IPS-18a (cell line): ENCODE data around the gene MYOG.

Source experiments
- H3K27ac ChIP-seq: one replicate; pipeline ENCODE4 v1.5.1; 2013; ENCODE audit warnings: low read length
- H3K27me3 ChIP-seq: one replicate; pipeline ENCODE4 v1.6.1; 2013; ENCODE audit warnings: mild to moderate bottlenecking, low read length; ENCODE audit not compliant: control insufficient read depth, insufficient read depth
- H3K36me3 ChIP-seq: one replicate; pipeline ENCODE4 v1.6.1; 2013; ENCODE audit warnings: low read depth, low read length; ENCODE audit not compliant: control insufficient read depth
- H3K4me1 ChIP-seq: one replicate; pipeline ENCODE4 v1.6.1; 2013; ENCODE audit warnings: low read depth, low read length; ENCODE audit not compliant: control insufficient read depth
- H3K4me3 ChIP-seq: one replicate; pipeline ENCODE4 v1.5.1; 2013; ENCODE audit warnings: low read length
- H3K9ac ChIP-seq: one replicate; pipeline ENCODE4 v1.6.1; 2013; ENCODE audit warnings: mild to moderate bottlenecking, low read length, moderate library complexity
- H3K9me3 ChIP-seq: one replicate; pipeline ENCODE4 v1.6.1; 2013; ENCODE audit warnings: low read depth, low read length; ENCODE audit not compliant: control insufficient read depth

The MYOG gene

DNA sequence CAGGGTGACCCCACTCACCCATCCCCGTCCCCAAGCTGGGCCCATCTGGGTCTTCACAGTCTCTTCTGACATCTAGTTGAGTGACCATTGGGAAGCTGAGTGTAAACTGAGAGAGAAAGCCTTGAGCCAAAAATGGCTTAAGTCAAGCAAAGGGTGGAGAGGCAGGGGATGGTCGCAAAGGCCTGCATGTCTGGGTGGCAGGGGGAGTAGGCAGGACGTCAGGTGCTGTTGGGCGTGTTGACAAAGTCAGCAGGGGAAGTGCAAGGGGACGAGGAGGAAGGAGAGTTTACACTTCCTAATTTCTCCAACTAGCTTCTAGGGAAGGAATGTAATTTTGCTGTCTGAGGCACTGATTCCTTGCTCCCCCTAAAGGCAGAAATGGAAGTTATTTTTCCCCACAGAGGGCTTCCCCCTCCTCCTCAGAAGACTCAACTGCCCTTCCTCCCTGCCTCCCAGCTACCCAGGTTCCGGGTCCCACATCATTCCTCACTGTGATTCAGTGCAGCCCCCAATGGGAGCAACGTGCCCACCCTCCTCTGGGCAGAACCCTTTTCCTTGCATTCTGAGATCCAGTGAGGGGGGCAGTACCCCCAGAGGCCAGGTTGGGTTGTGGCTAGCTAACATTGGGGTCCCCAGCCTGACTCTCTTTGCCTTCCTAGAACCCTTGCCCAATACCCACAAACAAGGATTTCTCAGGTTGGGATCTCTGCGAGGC is 40.5 kb upstream of the MYOG start:
- Histone ChIP-seq H3K9me3 (no peaks in the 10 kb centered on the region), H3K9ac (no peak overlapping the region), H3K36me3 (no peaks in the 10 kb centered on the region), H3K4me1 (peaks cover 16% of the 10 kb centered on the region), H3K4me3 (no peak overlapping the region), H3K27me3 (peaks cover 35% of the 10 kb centered on the region), H3K27ac (no peak overlapping the region)

DNA sequence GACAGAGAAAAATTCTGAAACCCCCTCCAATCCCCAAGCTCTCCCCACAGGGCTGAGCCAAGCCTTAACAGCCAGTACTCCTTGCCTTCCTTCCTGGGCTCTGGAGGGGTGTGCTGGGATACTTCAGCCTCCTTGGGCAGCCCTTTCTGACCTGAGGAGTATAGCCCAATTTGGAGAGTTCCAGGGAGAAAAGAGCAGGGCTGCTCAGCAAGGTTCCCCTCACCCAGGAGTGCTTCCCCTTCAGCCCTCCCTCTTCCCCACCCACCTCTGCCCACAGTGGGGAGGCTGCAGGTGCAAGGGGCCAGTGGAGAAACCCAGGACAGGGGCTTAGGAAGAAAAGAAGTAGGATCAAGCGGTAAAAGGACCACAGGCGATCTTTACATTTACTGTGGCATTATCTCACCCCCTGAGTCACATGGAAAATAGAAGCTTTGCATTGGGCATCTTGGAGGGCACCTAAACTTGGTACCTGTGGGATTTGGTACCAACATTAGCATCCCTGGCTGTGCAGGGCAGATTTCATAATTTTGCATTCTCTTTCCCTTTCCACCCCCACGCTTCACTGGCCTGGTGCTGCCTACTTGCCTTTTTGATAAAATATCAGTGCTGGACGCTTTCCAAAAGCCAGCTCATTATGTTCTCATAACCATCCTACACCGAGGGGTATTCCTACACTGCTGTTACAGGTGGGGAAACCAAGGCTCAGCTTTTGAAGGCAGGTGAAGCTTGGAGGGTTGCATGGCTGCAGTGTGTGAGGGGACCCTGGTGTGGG is 38.9 kb upstream of the MYOG start:
- Histone ChIP-seq H3K27ac (no peak overlapping the region), H3K4me1 (peaks cover 16% of the 10 kb centered on the region), H3K27me3 (peaks cover 35% of the 10 kb centered on the region), H3K4me3 (no peak overlapping the region), H3K9me3 (no peaks in the 10 kb centered on the region), H3K36me3 (no peaks in the 10 kb centered on the region), H3K9ac (no peak overlapping the region)

DNA sequence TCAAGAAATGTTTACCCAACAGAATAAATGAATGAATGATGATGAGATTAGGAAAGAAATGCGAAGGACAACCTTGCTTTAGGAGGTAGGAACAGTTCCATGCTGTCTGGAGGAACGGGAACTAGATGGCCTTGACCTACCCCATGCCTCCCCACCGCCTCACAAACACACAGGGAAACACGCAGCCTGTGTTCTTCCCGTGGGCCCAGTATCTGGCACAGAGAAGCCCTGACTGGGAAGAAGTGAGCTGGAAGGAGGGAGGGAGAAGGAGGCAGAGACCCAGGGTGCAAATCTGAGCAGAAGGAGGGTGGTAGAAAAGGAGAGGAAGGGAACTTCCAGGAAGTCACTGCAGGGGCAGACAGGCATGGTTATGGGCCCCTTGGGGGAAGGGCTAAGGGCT is 38.2 kb upstream of the MYOG start:
- Histone ChIP-seq H3K27ac (no peak overlapping the region), H3K9ac (no peak overlapping the region), H3K27me3 (peaks cover 28% of the 10 kb centered on the region), H3K36me3 (no peaks in the 10 kb centered on the region), H3K4me1 (peaks cover 16% of the 10 kb centered on the region), H3K9me3 (no peaks in the 10 kb centered on the region), H3K4me3 (no peak overlapping the region)

DNA sequence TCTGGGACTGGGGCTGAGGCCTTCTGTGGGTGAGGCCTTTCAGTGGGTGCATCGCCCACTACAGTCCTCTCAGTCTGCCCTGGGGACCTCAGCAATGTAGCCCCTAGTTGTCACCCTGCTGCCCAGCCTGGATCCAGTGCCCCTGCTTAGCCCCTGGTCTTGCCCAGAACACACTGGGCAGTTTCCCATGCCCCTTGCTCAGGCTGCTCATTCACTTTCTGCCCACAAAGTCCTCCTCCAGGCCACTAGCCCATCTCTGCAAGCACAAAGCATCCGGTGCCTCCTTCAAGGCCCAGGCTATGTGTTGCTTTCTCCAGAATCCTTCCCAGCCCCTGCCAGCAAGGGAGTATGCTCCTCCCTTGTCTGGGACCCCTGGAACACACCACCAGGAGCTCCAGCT is 36.3 kb upstream of the MYOG start:
- Histone ChIP-seq H3K27ac (no peak overlapping the region), H3K9ac (no peak overlapping the region), H3K4me1 (peaks cover 15% of the 10 kb centered on the region), H3K9me3 (no peaks in the 10 kb centered on the region), H3K36me3 (no peaks in the 10 kb centered on the region), H3K27me3 (peaks cover 12% of the 10 kb centered on the region), H3K4me3 (no peak overlapping the region)

DNA sequence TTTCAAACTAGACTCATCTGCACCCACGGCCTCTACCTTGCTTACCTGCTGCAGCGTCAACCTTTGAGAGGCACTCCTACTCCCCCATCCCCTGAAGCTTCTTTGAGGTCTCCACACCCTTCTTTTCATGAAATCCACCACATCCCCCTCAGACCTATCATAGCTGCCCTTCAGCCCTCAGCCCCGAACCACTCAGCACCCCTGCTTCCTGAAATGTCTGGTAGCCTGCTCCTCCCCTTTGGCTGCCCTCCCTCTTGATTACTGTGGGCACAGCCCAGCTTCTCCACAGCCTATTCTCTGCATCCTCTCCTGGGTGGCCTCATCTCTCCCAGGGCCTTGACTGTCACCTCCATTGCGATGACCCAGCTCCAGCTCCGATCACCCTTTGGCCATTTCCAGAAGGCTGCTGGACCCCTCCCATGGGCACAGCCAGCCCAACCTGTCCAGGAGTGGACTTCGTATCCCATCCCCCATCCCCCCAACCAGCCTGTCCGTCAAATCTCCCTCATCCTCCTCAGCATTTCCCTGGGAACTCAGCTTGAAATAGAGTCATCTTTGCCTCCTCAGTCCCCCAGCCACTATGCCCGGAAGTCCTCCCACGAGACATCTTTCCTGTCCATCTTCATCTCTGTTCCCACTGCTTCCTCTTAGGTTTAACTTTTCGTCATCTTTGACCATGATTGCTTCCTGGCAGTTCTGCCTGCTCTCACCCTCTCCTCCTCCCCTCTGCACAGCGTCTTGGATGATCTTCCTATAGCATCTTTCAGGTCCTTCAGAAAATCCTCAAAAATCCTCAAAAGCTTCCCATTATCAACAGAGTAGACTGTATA is 35.6 kb upstream of the MYOG start:
- Histone ChIP-seq H3K27me3 (peaks cover 9% of the 10 kb centered on the region), H3K9me3 (no peaks in the 10 kb centered on the region), H3K4me3 (no peak overlapping the region), H3K27ac (no peak overlapping the region), H3K4me1 (peaks cover 7% of the 10 kb centered on the region), H3K36me3 (no peaks in the 10 kb centered on the region), H3K9ac (no peak overlapping the region)

DNA sequence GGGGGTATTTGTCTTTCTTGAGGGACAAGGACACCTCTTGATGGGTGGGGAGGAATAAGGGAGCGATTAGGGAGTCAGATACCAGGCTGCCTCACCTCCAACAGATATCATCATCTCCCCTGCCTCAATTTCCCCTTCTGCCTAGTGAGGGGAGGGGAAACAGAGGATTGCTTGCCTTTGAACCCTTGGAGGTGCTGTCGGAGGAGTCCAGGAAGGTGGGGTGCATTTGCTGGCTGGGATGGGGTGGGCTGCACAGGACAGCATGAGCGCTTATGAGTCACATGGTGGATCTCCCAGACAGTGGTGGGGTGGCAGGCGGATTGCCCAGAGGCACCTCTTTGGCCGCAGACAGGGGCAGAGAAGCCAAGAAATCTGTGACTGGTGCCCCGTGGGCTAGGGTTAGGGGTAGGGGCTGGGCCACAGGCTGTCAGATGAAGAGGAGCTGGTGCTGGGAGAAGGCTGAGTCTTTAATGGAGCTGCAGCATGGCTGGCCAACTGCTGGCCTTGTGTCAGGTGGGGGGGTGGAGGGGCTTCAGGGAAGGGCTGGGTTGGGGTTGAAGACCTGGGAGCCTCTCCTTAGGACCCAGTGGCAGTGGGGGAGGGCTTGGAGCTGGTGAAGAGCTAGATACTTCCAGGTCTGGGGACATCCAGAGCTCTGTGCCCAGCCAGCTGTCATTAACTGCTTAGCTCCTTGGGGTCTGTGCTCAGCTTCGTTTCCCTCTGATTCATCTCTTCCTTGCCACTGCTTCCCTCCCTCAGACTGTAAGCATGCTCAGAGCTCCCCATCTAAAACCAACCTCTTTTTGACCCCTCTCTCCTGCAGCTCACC is 34.7 kb upstream of the MYOG start:
- no peak overlapping the region for H3K27ac ChIP-seq
- no peaks in the 10 kb centered on the region for H3K4me1 ChIP-seq
- no peak overlapping the region for H3K4me3 ChIP-seq
- no peak overlapping the region for H3K9ac ChIP-seq
- peaks cover 8% of the 10 kb centered on the region for H3K27me3 ChIP-seq
- no peaks in the 10 kb centered on the region for H3K9me3 ChIP-seq
- no peaks in the 10 kb centered on the region for H3K36me3 ChIP-seq

DNA sequence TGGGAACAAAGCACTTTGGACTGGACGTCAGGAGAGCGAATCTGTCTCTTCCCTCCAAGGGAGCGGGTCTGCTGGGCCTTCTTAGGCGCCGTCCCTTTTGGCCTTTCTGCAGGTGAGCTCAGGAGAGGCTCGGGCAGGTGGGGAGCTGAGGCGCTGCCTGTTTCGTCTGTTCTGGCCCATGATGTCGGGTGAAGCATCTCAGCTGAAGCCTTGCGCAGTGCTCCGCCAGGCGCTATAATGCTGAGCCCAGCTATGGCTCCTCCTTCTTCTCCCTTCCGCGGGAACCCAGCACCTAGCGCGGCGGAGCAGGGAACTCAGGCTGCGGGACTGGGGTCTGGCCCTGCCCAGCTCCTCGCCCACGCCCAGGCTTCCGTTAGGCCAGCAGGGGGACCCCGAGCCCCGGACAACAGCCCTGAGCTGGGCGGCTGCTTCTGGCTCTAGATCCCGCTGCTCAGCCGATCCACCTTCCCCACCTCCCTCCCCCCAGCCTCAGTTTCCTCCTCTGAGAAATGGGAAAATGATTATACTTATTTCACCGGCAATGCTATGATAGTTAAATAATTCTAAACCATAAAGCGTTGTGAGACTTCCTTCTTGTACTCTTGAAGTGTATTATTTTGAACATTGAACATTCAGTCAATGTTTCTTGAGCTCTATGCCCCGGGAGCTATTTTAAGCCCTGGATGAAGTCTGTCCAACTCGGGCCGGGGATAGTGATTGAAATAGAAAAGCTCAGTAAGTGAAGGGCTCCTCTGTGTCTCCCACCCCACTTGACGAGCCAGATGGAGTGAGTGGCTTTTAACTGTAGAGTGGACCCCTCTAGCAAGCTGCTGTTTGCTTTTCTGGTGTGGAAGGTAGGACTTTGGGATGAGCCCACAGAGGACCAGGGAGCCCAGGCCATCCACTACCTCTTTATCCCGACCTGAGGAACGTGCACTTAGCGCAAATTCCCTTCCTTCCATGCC is 32.1 kb upstream of the MYOG start:
- Histone ChIP-seq H3K27ac (no peak overlapping the region), H3K36me3 (no peaks in the 10 kb centered on the region), H3K4me1 (no peaks in the 10 kb centered on the region), H3K9ac (no peak overlapping the region), H3K9me3 (no peaks in the 10 kb centered on the region), H3K4me3 (no peak overlapping the region), H3K27me3 (peaks cover 8% of the 10 kb centered on the region)

DNA sequence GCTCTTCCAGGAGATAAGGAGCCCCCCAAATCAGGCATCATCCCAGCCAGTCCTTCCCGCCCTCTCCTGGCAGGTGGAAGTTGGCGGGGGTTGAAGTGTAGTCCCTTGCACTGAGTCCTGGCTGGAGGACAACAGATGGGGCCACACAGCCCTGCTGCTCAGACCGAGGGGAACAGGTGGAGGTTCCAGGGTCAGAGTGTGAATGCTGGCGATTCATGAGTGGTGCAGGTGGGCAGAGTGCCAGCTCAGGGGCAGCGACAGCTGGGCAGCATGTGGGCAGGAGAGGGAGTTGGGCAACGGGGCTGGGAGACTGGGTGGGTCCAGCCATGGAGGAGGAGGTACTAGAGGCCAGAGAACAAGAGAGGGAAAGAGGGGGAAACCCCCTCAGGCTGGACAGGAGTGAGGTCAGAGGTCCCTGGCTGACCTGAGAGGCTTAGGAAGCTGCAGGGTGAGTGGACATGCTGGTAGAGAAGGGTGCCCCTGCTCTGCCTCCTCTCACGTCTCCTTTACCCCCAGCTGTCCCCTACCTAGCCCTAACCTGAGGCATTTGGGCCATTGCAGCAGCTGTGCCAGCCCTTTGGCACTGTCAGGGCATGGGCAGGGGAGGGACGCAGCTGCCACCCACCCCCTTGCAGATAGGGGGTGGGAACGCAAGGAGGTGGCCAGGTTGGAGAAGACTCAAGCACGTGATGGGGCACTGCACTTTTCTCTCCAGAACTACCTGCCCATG is 30.4 kb upstream of the MYOG start:
- H3K9me3 ChIP-seq: no peaks in the 10 kb centered on the region
- no peaks in the 10 kb centered on the region for H3K36me3 ChIP-seq
- no peaks in the 10 kb centered on the region for H3K4me1 ChIP-seq
- H3K27ac ChIP-seq: no peak overlapping the region
- H3K9ac ChIP-seq: no peak overlapping the region
- peaks cover 8% of the 10 kb centered on the region for H3K27me3 ChIP-seq
- no peak overlapping the region for H3K4me3 ChIP-seq

DNA sequence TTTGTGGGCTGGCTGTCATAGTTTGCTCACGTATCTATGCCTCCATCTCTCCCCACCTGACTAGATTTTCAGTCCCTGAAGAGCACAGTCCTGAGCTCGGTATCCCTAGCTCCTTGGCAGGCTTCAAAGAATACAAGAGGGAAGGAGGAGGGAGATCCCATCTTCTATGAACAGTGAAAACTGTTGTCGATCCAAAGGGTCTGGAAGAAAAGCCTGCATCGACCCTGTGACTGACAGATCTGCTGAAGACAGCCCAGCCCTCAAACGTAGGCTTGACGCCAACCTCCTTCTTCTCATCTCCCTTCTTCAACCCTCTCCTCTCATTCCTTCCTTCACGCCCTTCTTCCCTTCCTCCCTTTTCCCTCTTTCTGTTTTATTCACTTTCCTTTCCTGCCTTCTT is 28.4 kb upstream of the MYOG start:
- peaks cover 8% of the 10 kb centered on the region for H3K27me3 ChIP-seq
- H3K36me3 ChIP-seq: no peaks in the 10 kb centered on the region
- H3K9ac ChIP-seq: no peak overlapping the region
- H3K4me3 ChIP-seq: no peak overlapping the region
- no peaks in the 10 kb centered on the region for H3K4me1 ChIP-seq
- H3K9me3 ChIP-seq: no peaks in the 10 kb centered on the region
- no peak overlapping the region for H3K27ac ChIP-seq

DNA sequence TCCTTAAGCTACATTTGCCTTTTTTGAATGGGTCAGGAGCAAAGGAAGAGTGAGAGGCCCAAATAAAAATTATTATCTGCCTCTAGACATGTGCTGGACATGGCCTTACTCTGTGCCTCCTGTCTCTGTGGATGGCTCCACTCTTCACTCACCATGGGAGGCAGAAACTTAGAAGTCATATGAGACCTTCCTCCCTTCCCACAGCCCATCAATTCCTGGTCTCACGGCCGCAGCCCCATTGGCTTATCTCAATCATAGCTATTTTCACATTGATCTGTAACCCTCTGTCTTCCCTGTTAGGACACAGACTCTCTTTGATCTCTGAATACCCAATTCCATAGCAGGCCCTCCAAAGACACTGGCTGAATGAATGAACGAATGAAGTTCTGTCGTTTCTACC is 27.5 kb upstream of the MYOG start:
- H3K27me3 ChIP-seq: peaks cover 8% of the 10 kb centered on the region
- H3K4me3 ChIP-seq: no peak overlapping the region
- no peaks in the 10 kb centered on the region for H3K4me1 ChIP-seq
- no peaks in the 10 kb centered on the region for H3K9me3 ChIP-seq
- no peak overlapping the region for H3K9ac ChIP-seq
- H3K27ac ChIP-seq: no peak overlapping the region
- H3K36me3 ChIP-seq: no peaks in the 10 kb centered on the region
